ENCODE data around the gene CCR9.

CCR9 gene

DNA sequence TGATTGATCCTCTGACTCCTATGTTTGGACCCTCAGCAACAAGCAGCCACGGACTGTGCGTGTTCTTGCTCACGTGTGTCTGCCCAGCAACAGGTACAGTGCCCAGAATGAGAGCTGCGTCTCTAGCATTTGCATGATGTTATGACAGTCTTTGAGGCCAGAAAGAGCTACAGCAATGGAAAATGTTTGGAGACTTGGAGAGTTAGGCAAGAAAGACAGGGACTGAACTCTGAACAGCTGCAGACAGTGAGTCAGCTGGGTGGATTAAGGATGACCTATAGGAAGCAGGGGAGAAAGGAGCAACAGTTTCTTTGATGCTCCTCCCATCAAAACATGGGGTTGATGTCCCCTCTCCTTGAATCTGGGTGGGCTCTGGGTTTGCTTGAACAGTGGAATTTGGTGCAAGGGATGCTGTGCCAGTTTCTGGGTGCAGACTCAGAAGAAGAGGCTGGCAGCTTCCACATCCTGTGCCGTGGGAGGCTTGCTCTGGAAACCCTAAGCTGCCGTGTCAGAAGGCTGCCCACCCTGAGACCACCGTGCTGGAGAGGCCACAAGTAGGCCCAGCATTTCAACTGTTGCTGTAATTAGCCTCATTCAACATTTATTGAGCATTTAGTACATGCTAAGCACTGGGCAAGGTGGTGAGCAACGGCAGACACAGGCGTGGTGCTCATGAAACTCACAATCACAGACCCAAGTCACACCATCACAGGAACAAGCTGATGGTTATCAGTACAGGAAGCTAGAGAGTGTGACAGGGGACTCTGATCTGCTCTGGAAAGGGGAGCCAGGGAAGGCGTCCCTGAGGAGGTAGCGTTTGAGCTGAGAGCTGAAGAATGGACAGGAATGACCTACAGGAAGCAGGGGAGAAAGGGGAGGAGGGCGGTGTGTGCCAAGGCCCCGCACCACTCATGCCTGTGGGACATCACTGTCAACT, 21.7 kb downstream of the CCR9 start:
- no peak for DNase-seq (ENCODE audit: low read depth in 2 of 3, low spot score in 2 of 3)

DNA sequence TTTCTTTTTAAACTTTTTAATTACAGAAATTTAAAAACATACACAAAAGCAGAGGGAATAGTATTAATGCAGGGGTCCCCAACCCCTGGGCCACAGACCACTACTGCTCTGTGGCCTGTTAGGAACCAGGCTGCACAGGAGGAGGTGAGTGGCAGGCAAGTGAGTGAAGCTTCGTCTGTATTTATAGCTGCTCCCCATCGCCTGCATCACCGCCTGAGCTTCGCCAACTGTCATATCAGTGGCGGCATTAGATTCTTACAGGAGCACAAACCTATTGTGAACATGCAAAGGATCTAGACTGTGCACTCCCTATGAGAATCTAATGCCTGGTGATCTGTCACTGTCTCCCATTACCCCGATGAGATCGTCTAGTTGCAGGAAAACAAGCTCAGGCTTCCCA, 22.4 kb downstream of the CCR9 start:
- no peak for DNase-seq (ENCODE audit: low read depth in 2 of 3, low spot score in 2 of 3)

DNA sequence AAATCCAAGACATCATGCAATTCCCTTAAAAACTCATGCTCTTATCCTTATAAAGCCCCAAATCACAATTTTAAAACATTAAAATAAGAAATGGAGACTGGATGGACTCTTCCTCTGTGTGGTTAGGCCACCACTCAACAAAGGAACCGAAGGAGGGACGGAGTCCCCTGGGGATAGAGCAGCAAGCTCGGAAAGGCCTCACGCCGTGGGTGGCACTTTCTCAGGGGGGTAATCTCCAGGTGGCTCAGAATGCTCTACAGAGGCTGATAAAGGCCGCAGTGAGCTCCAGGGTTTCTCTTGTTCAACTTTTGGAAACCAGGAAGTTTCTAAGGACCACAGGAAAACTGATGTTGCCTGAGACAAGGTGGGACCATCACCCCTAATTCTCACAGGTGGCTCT, 23.2 kb downstream of the CCR9 start:
- no peak for DNase-seq (ENCODE audit: low read depth in 2 of 3, low spot score in 2 of 3)

DNA sequence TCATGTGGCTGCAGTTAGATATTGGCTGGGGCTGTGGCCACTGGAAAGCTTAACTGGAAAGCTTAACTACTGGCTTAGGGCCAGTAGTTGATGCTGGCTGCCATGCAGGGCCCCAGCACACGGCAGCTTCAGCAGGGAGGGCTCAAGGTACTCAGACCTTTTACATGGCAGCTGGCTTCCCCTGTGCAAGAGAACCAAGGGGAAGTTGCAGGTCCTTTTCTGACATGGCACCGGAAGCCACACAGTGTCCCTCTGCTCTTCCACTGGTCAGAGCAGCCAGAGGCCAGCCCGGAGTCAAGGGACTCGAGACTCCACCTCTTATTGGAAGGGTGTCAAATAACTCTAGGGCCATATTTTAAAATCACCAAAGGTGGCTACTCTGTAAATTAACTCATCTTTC, 24.5 kb downstream of the CCR9 start:
- DNase-seq (ENCODE audit: low read depth in 2 of 3, low spot score in 2 of 3) = no peak

DNA sequence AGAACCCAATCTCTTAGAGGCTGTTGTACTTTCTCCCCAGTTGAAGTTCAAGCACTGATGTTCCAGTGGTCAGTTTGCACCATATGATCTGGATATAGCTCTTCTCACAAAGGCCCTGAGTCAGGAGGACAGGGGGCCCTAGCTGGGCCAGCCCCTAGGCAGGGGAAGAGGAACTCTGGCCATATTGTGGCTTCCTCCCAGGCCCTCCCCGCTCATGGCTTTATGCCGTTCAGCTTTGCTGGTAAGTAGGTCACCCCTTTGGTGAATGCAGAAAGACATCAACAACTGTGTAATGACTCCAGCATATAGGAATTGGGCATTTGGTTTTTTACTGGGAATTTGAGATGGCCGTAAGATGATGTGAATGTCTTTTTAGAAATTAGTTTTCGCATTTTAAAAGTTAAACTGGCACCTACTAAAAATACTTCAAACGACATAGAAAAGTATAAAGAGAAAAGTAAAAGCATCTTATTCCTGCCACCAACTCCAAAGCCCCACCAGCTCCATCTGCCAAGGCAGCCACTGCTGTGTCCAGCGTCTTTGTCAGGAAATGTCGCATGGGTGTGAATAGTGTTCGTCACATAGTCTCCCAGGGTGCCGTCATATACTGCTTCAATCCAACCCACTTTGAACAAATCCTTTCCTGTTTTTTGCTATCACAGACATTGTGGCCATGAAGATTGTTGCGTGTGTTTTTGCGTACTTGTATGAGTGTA, 25.3 kb downstream of the CCR9 start:
- no peak for DNase-seq (ENCODE audit: low read depth in 2 of 3, low spot score in 2 of 3)

DNA sequence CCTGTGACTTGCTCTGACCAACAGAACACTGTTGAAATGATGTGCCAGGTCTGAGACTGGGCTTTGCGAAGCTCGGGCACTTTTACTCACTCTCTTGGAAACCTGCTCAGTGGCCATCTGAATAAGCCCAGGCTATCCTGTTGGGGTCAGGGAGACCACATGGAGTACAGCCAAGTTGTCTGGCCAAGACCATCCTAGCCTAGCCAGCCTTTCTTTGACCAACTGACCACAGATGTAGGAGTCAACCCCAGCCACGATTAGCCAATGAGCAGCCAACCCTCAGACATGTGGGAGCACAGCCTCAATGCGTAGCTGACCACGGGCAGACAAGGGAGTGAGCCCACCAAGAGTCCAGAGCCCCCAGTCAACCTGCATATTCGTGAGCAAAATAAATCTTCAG, 26.1 kb downstream of the CCR9 start:
- no peak for DNase-seq (ENCODE audit: low read depth in 2 of 3, low spot score in 2 of 3)

DNA sequence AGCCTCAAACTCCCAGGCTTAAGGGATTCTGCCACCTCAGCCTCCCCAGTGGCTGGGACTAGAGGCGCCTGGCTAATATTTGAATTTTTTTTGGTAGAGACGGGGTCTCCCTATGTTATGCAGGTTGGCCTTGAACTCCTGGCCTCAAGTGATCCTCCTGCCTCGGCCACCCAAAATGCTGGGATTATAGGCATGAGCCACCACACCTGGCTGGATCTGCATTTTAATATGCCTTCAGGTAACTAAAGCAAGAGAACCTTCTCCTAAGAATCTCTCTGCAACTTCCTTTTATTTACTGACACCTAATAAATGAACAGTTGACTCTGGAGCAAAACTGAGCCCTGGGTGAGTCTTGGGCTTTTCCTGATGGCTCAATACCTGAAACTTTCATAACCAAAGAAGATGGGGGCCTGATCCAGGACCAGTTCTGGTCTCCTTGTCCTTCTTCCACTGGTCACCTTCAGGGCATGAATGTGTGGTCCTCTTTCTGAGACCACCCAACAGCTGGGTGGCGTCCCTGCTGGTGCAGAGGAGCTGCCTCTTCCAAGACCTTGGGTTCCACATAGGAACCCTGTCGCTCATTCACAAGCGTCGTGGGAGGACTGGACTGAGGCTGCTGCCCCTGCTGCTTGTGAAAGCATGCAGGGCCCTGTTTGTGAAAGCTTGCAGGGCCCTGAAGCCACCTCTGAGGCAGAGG, 28.2 kb downstream of the CCR9 start:
- no peak for DNase-seq (ENCODE audit: low read depth in 2 of 3, low spot score in 2 of 3)

DNA sequence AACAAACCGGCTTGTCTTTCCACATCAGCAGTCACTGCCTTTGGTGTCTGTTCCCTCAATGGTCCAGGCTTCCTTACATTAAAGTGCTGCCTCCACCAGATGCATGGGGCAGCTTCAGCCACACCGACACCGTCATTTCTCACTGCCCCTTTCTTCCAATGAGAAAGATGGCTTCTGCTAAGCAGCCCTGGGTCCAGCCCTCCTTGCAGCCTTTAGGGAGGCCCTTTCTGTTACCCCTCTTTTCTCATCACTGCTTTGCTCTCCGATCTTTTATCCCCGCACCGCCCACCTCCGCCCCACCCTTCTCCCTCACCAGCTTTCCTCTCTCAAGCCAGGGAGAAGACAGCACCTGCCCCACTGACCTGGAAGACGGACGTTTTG, 28.7 kb downstream of the CCR9 start:
- no peak for DNase-seq (ENCODE audit: low read depth in 2 of 3, low spot score in 2 of 3)

DNA sequence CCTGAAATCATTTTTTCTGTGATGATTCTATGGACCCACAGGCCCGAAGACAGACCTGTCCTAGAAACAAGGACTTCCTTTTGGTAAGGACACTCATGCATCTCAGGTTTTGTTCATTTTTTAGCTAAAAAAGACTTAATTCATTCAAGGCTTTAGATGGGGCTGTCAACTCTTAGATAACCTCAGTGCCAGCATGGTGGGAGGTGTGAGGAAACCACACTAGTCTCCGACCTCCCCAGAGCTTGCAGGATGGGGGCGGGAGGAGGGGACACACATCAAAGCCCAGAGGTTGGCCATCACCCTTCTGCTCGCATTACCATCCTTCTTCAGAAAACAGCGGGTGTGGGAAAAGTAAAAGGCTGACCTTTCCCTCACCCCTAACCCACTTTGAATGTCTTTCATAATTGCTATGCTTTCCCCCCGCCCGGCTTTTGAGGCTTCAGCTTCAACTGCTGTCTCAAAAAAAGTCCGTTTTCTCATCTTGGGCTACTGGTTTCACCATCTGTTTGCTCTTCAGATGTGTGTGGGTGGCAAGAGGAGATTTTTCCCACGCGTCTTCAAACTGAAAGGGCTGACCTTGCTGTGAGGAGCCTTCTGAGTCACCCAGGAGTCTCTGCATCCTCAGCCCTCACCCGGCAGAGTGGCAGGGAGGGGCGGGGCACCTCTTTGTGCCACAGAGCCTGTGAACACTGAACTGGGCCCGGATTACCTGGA, 29.3 kb downstream of the CCR9 start:
- peak; percentile 50 to 64 (median 52) for DNase-seq (ENCODE audit: low read depth in 2 of 3, low spot score in 2 of 3)

DNA sequence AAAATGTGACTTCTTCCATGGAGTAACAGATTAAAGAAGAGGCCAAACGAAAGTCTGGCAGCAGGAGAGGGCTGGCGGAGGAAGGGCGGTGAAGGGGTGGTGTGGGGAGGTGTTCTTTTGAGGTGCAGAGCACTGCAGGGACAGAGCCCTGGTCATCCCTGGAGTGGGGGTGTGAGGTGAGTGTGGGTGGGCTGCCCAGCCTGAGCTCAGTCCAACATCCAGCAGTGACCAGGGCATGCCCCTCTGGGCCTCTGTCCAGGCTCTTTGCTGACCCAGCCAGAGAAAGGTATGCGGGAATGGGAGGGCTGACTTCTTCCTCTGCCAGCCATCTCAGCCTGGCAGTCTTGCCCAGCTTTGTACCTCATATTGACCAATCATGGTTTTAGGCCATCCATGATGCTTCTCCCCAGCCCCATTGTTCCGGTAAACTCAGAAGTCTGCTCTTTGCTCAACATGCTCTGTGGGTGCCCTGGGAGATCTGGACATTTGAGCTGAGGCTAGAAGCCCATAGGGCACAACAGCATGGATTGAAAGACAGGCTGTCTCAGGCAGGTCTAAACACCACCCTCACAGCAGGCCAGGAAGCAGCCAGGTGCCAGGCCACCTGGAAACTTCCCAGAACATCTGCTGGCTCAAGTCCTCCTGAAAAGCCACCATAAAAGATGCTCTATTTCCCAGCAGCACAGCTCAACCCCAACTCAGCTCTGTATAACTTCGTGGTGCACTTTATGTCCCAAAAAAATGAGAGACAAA, 31.0 kb downstream of the CCR9 start:
- no peak for DNase-seq (ENCODE audit: low read depth in 2 of 3, low spot score in 2 of 3)

DNA sequence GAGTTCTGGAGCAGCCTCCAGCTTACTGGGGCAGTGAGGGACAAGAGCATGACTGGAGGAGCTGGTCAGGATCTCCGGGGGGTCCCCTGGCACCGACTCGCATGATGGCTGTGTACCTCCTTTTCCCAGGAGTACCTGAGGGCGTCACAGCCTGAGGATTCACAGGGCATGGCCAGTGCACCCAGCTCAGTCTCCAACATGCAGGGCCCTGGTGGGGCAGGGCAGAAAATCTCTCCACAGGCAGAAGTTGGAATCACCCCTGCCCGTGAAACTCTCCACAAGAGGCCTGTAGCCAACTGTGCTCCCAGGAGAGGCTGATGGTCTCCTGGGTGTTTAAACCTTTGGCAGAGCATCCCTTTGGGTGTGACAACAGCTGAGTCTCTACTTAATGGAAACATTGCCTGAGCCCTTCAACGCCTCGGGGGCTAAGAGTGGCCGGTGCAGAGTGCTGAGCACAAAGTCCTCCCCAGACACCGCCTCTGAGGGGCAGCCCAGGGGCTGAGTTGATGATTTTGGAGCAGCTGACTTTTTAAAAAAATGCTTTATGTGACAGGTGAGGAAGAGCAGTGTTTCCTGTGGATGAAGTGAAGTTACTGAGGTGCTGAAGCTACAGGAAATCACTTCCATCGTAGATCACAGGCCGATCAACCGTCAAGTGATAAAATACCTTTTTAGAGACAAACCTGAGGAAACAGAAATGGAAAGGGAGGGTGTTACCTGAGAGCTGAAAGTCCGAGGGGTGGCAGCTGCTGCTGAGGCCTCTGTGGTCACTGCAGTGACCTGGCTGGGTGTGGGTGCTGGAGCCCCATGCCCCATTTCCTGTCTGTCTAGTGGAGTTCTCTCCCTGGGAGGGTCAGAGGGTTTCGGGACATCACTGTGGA, 35.1 kb downstream of the CCR9 start:
- DNase-seq (ENCODE audit: low read depth in 2 of 3, low spot score in 2 of 3) = no peak

DNA sequence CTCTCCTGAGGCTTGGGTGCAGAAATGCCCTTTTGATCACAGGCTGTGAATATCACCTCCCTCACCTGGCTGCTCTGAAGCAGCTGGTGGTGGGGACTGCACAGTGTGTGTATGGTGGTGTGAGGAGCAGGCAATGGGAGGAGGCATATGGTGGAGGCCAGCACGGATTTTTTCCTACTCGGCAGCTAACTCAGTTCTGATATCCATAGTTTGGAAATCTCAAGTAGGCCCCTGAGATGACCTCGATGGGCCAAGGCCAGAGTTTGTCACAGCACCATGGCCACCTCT, 35.6 kb downstream of the CCR9 start:
- DNase-seq (ENCODE audit: low read depth in 2 of 3, low spot score in 2 of 3) = no peak

DNA sequence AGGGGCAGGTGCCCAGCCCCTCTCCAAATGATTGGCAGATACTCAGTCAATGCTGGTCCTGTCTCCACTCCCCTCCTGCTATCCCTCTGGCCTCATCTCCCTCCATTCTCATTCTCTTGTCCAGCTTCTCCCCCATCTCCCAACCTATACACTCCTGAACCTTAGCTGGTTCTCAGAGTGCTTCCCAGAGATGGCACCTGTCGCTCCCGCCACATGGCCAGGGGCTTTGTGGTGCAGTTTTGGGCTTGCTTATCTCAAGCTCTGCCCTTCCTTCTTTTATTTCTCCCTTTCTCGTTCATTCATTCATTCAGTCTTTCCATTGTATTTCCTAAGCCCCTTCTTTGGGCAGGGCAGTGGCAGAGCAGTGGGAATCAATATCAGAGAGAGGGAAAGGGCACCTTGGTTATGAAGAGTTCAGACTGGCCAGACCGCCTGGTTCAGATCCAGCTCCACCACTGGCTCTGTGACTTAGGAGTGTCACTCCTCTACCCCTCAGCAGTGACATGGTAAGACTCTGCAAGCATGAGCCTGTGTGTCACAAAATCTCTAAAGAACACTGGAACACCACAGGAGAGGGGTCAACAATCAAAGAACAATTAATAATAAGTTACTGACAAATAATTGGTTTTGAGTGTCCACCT, 36.7 kb downstream of the CCR9 start:
- no peak for DNase-seq (ENCODE audit: low read depth in 2 of 3, low spot score in 2 of 3)

DNA sequence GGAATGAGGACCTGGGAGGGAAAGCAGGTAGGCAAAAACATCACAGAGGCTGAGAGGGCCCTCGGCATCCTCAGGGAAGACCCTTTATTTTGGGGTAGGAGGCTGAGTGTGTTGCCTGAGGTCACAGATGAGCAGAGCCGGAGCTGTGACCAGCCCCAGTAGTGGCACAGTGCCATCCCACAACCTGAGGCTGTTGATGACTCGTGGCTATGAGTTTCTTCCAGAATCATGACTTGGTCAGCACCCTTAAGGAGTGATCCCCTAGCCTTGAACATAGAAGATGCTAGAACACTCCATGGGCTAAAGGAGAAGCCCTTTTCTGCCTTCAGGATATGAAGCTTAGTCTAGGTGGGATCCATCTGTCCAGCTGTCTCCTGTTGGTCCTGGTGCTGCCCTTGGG, 37.4 kb downstream of the CCR9 start:
- DNase-seq (ENCODE audit: low read depth in 2 of 3, low spot score in 2 of 3) = no peak

DNA sequence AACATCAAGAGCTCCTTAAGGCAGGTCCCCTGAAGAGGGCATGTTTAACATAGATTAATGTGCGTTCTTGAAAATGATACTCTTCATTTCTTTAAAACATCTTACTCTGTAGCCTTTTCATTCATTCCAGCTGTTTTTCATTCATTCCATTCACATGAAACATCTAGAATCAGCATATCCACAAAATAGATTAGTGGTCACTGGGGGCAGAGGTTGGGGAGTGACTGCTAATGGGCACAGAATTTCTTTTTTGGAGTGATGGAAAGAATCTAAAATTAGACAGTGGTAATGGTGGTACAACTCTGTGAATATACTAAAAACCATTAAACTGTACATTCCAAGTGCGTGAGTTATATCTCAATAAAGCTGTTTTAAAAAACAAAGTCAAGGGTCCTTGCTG, 41.5 kb downstream of the CCR9 start:
- DNase-seq (ENCODE audit: low read depth in 2 of 3, low spot score in 2 of 3) = no peak

DNA sequence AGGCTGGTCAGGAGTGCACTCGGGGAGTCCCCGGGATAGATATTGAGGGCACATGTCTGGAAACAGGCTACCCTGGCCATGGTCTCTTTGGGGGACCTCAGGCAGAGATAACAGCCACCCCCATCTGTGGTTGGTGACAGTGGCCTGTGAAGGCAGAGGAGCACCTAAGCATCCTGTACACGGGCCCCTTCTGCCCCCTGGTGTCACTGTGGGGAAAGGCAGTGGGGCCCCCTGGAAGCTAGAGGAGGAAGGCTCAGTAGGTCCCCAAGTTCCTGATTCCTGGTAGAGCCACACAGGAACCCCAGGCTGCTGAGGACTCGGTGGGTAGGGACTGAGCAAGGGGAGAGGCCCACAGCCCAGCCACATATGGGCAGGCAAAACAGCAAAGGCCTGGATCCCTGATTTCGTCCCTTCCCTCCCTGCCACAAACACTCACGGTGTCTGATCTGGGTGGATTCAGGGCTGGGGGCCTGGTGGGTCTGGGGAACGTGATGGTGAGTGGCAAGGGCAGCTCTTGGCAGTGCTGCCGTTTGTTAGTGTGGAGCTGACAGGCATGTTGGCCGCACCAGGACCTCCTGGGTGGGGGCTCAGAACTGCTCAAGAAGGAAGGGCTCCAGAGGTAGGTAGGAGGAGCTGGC, 42.8 kb downstream of the CCR9 start:
- peak in 2 of 3 experiments; percentile 38 to 57 for DNase-seq (ENCODE audit: low read depth in 2 of 3, low spot score in 2 of 3)

DNA sequence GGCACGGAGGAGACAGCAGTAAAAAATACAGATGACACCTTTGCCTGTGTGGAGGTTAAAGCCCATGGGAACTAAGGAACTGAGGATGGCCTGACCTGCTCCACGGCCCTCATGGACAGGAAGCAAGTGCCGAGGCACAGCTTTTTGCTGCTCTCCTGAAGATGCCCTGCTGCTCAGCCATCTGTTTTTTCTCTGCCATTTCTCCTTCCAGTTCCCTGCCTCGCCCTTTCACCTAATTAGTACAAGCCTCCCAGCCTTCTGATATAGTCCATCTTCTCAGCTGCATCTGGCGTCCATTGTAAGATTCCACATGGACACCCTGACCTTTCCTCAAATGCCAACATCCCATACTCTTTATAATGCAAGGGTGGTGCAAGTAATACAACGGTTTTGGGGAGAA, 45.2 kb downstream of the CCR9 start:
- no peak for DNase-seq (ENCODE audit: low read depth in 2 of 3, low spot score in 2 of 3)

DNA sequence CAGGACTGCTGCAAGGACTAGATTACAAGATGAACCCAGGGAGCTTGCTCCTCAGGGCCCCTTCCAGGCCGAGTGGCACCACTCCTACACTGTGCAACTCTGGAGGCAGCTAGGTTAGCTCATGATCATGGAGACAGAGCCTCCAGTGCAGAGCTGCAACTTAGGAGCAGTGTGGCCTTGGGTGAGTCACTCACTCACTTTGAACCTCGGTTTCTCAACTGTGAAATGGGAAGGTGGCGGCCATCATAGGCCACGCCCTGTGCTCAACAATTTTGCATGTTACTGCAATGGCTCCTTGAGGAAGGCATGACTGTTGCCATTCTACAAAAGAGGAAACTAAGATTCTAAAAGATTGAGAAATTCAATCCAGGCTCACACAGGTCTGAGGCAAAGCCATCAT, 45.8 kb downstream of the CCR9 start:
- no peak for DNase-seq (ENCODE audit: low read depth in 2 of 3, low spot score in 2 of 3)

DNA sequence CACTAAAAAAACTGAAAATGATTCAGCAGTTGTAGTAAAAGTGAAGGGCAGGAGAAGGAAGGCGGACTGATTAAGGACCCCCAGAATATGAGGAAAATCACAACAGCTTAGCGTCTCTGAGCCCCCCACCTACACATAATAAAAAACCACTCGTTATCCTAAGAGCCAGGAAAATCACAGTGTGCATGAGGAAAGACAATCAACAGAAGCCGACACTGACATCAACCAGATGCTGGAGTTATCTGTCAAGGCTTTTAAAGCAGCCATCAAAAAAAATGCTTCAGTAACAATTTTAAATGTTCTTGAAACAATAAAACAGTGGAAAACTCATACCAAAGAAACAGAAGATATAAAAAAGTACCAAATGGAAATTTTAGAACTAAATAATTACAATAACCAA, 47.2 kb downstream of the CCR9 start:
- DNase-seq (ENCODE audit: low read depth in 2 of 3, low spot score in 2 of 3) = no peak
